ENCODE data around the gene ZC3H12A. TPM values are rescaled to one million over a fixed set of nuclear protein-coding genes. Genes with fewer than 3 reads are reported as not detected.
A peak's percentile ranks its signal among the peaks of the same experiment; 100 is the strongest.

The ZC3H12A gene
- total RNA-seq, 4 donors from 2014 or later = 5.8 to 41.9 (median 28.8) TPM

DNA sequence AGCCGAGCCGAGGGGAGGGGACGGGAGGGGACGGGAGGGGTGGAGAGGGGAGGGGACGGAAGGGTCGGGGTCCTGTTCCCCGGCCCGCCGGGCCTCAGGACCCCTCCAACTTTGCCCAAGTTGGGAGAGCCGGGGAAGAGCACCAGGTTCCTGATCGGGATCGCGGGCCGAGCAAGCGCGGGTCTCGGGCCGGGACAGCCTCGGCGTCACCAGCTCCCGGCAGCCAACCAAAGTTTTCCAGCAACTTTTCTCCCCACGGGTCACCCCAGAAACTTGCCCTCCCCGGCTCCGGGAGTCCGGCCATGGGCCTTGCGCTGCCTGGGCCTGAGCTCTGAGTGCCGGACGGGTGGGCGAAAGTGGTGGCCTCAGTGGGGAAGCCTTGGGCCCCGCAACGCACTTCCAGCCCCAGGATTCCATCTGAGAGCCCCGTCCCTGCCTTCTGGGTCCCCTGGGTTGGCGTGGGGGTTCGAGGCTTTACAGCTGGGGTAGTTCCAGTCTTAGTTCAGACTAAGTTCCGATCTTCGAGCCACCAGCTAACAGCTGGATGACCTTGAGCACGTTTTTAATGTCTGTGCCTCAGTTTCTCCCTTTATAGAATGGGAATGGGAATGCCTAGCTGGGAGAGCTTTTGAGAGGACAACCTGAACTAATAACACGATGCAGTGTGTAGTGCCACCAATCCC is 458 bp downstream of the ZC3H12A start:
- H3K27me3 ChIP-seq = no peaks in the 10 kb centered on the region
- peaks cover 37 to 79% (median 75%) of the 10 kb centered on the region in 4 donors for H3K4me1 ChIP-seq
- peak overlapping the region; percentile 80 to 89 (median 82) for H3K4me3 ChIP-seq
- no peaks in the 10 kb centered on the region for H3K9me3 ChIP-seq
- WGBS, 2 donors (ENCODE audit: low coverage in 1 of 2) = 1% methylated on average over 32 of the region's 38 CpGs; no CpG with 5 or more reads in 1 of the 2 donors
- H3K27ac ChIP-seq = peak overlapping the region; percentile 94 to 98 (median 98)
- H3K36me3 ChIP-seq = no peaks in the 10 kb centered on the region
- TF ChIP-seq, protein P1, sequence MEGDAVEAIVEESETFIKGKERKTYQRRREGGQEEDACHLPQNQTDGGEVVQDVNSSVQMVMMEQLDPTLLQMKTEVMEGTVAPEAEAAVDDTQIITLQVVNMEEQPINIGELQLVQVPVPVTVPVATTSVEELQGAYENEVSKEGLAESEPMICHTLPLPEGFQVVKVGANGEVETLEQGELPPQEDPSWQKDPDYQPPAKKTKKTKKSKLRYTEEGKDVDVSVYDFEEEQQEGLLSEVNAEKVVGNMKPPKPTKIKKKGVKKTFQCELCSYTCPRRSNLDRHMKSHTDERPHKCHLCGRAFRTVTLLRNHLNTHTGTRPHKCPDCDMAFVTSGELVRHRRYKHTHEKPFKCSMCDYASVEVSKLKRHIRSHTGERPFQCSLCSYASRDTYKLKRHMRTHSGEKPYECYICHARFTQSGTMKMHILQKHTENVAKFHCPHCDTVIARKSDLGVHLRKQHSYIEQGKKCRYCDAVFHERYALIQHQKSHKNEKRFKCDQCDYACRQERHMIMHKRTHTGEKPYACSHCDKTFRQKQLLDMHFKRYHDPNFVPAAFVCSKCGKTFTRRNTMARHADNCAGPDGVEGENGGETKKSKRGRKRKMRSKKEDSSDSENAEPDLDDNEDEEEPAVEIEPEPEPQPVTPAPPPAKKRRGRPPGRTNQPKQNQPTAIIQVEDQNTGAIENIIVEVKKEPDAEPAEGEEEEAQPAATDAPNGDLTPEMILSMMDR (IDR thresholded peaks at IDR 0.05) = no peak
- TF ChIP-seq POLR2AphosphoS5 (IDR thresholded peaks at IDR 0.05) (no peak), EP300 (IDR thresholded peaks at IDR 0.05; ENCODE audit: low read depth) (no peak), POLR2A (IDR thresholded peaks at IDR 0.05) (no peak)
- intact Hi-C loops (cut with DNase I; ENCODE audit: low total_unique reads) = loop anchor here (5.0 kb wide), 1 partner anchor 212 kb away; no protein-coding TSS in a partner anchor
- DNase-seq = peak; percentile 38
- in situ Hi-C loops (cut with MboI; ENCODE audit: low pct_ligation_motif_present in 1 of 4, low pct_unique_long_range_greater_than_20kb in 1 of 4, low sequenced_read_pairs in 3 of 4) = loop anchor here in 2 of 4 donors (25.0 kb wide), 1 partner anchor 212 kb away; the partner anchor contains the start of gene CDCA8 (in 2 of the 2)

DNA sequence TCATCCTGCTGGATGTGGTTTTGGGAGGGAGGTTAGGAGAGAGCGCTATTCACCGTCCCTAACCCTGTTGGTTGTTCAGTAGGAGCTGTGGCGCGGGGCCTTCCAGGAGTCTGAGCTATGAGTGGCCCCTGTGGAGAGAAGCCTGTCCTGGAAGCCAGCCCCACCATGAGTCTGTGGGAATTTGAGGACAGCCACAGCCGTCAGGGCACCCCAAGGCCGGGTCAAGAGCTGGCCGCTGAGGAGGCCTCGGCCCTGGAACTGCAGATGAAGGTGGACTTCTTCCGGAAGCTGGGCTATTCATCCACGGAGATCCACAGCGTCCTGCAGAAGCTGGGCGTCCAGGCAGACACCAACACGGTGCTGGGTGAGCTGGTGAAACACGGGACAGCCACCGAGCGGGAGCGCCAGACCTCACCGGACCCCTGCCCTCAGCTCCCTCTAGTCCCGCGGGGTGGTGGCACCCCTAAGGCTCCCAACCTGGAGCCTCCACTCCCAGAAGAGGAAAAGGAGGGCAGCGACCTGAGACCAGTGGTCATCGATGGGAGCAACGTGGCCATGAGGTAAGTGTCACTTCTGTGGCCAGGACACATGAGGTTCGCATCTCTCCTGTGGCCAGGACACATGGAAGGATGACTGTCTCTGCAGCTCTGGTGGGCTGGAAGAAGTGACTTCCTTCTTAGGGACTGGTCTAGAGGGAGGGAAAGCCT is 1.2 kb downstream of the ZC3H12A start:
- intact Hi-C loops (cut with DNase I; ENCODE audit: low total_unique reads) (no loop called here), in situ Hi-C loops (cut with MboI; ENCODE audit: low pct_ligation_motif_present in 1 of 4, low pct_unique_long_range_greater_than_20kb in 1 of 4, low sequenced_read_pairs in 3 of 4) (no loop called here)
- Histone ChIP-seq H3K36me3 (peaks cover 0 to 2% (median under 1%) of the 10 kb centered on the region in 4 donors), H3K27ac (peak overlapping the region; percentile 94 to 98 (median 98)), H3K27me3 (no peaks in the 10 kb centered on the region), H3K9me3 (no peaks in the 10 kb centered on the region), H3K4me3 (peak overlapping the region; percentile 80 to 89 (median 82)), H3K4me1 (peaks cover 43 to 86% (median 82%) of the 10 kb centered on the region in 4 donors)
- TF ChIP-seq, protein P1 (IDR thresholded peaks at IDR 0.05) = no peak
- no peak for TF ChIP-seq POLR2A (IDR thresholded peaks at IDR 0.05)
- no peak for TF ChIP-seq EP300 (IDR thresholded peaks at IDR 0.05; ENCODE audit: low read depth)
- TF ChIP-seq POLR2AphosphoS5 (IDR thresholded peaks at IDR 0.05) = no peak
- peak; percentile 29 for DNase-seq
- 27% methylated on average over 20 of the region's 24 CpGs; no CpG with 5 or more reads in 1 of the 2 donors for WGBS, 2 donors (ENCODE audit: low coverage in 1 of 2)

DNA sequence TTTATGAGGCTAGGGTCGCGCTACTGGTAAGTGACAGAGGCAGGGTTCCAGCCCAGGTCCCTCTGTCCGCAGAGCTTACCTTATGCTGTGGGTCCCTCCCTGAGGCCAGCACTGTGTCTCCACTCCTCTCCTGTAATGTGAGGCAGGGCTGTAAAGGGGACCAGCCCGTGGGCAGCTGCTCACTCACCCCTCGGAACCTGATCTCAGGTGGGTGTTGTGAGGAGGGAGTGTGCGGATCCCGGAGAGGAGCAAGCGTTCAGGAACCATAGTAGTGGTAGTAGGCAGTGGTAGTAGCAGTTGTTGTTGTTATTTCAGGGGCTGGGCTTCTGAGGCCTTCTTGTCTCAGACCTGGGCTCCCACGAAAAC is 1.7 kb downstream of the ZC3H12A start:
- in situ Hi-C loops (cut with MboI; ENCODE audit: low pct_ligation_motif_present in 1 of 4, low pct_unique_long_range_greater_than_20kb in 1 of 4, low sequenced_read_pairs in 3 of 4) (no loop called here), intact Hi-C loops (cut with DNase I; ENCODE audit: low total_unique reads) (no loop called here)
- WGBS, 2 donors (ENCODE audit: low coverage in 1 of 2) = 27 to 44% methylated on average over 3 to 9 of the region's 9 CpGs
- TF ChIP-seq EP300 (IDR thresholded peaks at IDR 0.05; ENCODE audit: low read depth) = no peak
- TF ChIP-seq POLR2AphosphoS5 (IDR thresholded peaks at IDR 0.05) = no peak
- Histone ChIP-seq H3K27me3 (no peaks in the 10 kb centered on the region), H3K36me3 (peaks cover 0 to 7% (median 4%) of the 10 kb centered on the region in 4 donors), H3K4me3 (peak overlapping the region; percentile 80 to 89 (median 82)), H3K9me3 (no peaks in the 10 kb centered on the region), H3K4me1 (peaks cover 43 to 89% (median 85%) of the 10 kb centered on the region in 4 donors), H3K27ac (peak overlapping the region; percentile 94 to 98 (median 98))
- peak; percentile 13 for DNase-seq

DNA sequence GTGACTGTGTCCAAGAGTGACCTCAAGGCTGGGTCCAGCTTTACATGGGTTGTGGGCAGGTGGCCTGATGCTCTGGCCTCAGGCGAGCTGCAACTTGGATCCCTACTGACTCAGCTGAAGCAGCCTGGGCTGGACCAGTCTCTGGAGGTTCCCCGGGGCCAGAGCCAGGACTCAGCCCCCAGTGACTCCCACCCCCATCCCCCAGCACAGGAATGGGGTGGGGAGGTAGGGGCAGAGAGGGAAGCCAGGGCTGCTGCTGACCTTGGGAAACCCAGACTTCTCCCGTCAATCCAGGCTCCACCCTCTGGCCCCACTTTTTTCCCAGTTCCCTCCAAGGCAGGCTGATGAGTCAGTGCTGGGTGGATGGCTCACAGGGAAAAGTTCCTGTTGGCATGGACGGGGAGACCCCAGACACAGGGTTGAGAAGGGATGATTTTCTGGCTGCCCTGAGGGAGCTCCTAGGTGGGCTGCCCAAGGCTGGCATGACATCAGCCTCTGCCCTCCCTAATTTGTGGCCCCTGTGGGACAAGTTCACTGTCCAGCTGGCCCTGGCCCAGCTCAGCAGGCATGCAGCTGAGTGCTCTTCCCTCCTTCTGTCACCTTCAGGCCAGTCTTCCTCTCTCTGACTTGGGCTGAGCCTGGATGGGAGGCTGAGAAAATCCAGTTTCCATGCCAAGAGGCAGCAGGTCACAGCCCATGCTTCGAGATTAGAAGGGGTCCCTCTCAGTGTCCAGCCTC is 2.2 kb downstream of the ZC3H12A start:
- TF ChIP-seq EP300 (IDR thresholded peaks at IDR 0.05; ENCODE audit: low read depth) (no peak), POLR2AphosphoS5 (IDR thresholded peaks at IDR 0.05) (peak; percentile 70 to 78 (median 75)), POLR2A (IDR thresholded peaks at IDR 0.05) (no peak)
- TF ChIP-seq, protein P1 (IDR thresholded peaks at IDR 0.05) = no peak
- 2% methylated on average over 5 of the region's 5 CpGs; no CpG with 5 or more reads in 1 of the 2 donors for WGBS, 2 donors (ENCODE audit: low coverage in 1 of 2)
- Histone ChIP-seq H3K4me1 (peaks cover 38 to 87% (median 79%) of the 10 kb centered on the region in 4 donors), H3K4me3 (peak overlapping the region; percentile 80 to 89 (median 82)), H3K36me3 (peaks cover 0 to 13% (median 6%) of the 10 kb centered on the region in 4 donors), H3K9me3 (no peaks in the 10 kb centered on the region), H3K27ac (peak overlapping the region; percentile 94 to 98 (median 98)), H3K27me3 (no peaks in the 10 kb centered on the region)
- in situ Hi-C loops (cut with MboI; ENCODE audit: low pct_ligation_motif_present in 1 of 4, low pct_unique_long_range_greater_than_20kb in 1 of 4, low sequenced_read_pairs in 3 of 4) (no loop called here), intact Hi-C loops (cut with DNase I; ENCODE audit: low total_unique reads) (no loop called here)
- DNase-seq = peak; percentile 82

Data from transverse colon (tissue), 4 donors.